GM12891 (cell line): Measurements from ENCODE around the gene LCA5L.

Source experiments
- POLR2A ChIP-seq: IDR thresholded peaks from 2 replicates; pipeline ENCODE4 v1.6.1; 2011; ENCODE audit warnings: low read depth, low read length, control low read depth
- POLR2AphosphoS5 ChIP-seq: IDR thresholded peaks from 2 replicates; pipeline ENCODE4 v1.6.1; 2011; ENCODE audit warnings: low read depth, low read length, control low read depth
- SPI1 ChIP-seq: IDR thresholded peaks from 2 replicates; pipeline ENCODE4 v1.6.1; 2011; ENCODE audit warnings: low read depth, low read length, control low read depth

GRCh38 chr21:39364949-39365348 lies 80.6 kb downstream of the LCA5L start:
- TF ChIP-seq POLR2AphosphoS5 (no peak), POLR2A (no peak), SPI1 (no peak)
